Activated naive CD4-positive, alpha-beta T cell treated with anti-CD3 and anti-CD28 coated beads, Interleukin-2, amount 50 U/mL, for 72 hours (primary cell): Measurements from ENCODE around the gene SYCP2L. TPM values are rescaled to one million over a fixed set of nuclear protein-coding genes. Genes with fewer than 3 reads are reported as not detected.
"Not testable (repeated sequence)": the region's sequence is repeated elsewhere in the genome, so short reads cannot be mapped to it uniquely, and the experiment has no call there.

Experiments used
- ATAC-seq, 2 donors: fragments of 150-1000 bp; cut with Tn5 transposase; 2 replicates each; pipeline ENCODE4 v1.10.0; 2021; ENCODE audit warnings: mild to moderate bottlenecking in 2 of 2, moderate library complexity in 2 of 2
- DNase-seq, 2 donors: peaks; one replicate each; pipeline ENCODE4 v3.0.0; 2021 to 2022; ENCODE audit warnings: low spot score in 2 of 2
- H3K27ac Mint-ChIP-seq, 2 donors: one replicate each; pipeline ENCODE4 v1.8.0; 2022; ENCODE audit warnings: mild to moderate bottlenecking in 2 of 2, mixed read lengths in 2 of 2
- H3K36me3 Mint-ChIP-seq, 2 donors: one replicate each; pipeline ENCODE4 v1.8.0; 2022; ENCODE audit warnings: mixed read lengths in 2 of 2
- H3K9me3 Mint-ChIP-seq, 2 donors: one replicate each; pipeline ENCODE4 v1.8.0; 2022; ENCODE audit warnings: mixed read lengths in 2 of 2
- total RNA-seq, 2 donors: library from RNA; stranded (reverse); gene quantifications; one replicate each; pipeline ENCODE4 v1.2.3, GENCODE V29; 2022

SYCP2L gene
- total RNA-seq: under 1 TPM; 0.39 to 0.71 TPM

- H3K27ac Mint-ChIP-seq: no peak within 1 kb of the TSS
- H3K9me3 Mint-ChIP-seq: no peaks in the 10 kb centered on the region
- DNase-seq: peak in 1 of 2 donors; percentile 53
- H3K36me3 Mint-ChIP-seq: peaks cover 0 to 6% of the 10 kb centered on the region in 2 donors
- peak in 1 of 2 donors; percentile 81 for ATAC-seq
Measured at GRCh38 chr6:10886691-10887502, at the start of gene SYCP2L. TSS of gene SYCP2L (plus strand) at chr6:10887052. CDS start at chr6:10887127, 75 bp downstream.

- peaks cover 7 to 30% of the 10 kb centered on the region in 2 donors for H3K36me3 Mint-ChIP-seq
- H3K27ac Mint-ChIP-seq: peak overlapping the region; percentile 84 to 86
- DNase-seq (peak in 1 of 2 donors; percentile 24), ATAC-seq (peak in 1 of 2 donors; percentile 13)
- peaks cover 0 to 6% of the 10 kb centered on the region in 2 donors for H3K9me3 Mint-ChIP-seq
Measured at GRCh38 chr6:10837622-10837994, 49.2 kb upstream of the SYCP2L start.

- Mint-ChIP-seq H3K9me3 (peaks cover 0 to 6% of the 10 kb centered on the region in 2 donors), H3K27ac (peak within 1 kb of the TSS; percentile 84 to 99), H3K36me3 (peaks cover 7 to 30% of the 10 kb centered on the region in 2 donors)
- ATAC-seq: peak; percentile 83 to 88
- DNase-seq: peak; percentile 84 to 90
Measured at GRCh38 chr6:10837995-10838793, 48.7 kb upstream of the SYCP2L start, which contains the start of gene MAK. TSS of gene MAK (minus strand) at chr6:10838539. CDS start at chr6:10830648, 7,891 bp downstream.

GRCh38 chr6:10838794-10839333 lies 48.0 kb upstream of the SYCP2L start:
- DNase-seq (peak in 1 of 2 donors; percentile 22), ATAC-seq (peak; percentile 74 to 87)
- Mint-ChIP-seq H3K36me3 (peaks cover 7 to 36% of the 10 kb centered on the region in 2 donors), H3K27ac (peak overlapping the region; percentile 84 to 99), H3K9me3 (peaks cover 4 to 11% of the 10 kb centered on the region in 2 donors)

GRCh38 chr6:10843554-10843953 lies 43.3 kb upstream of the SYCP2L start:
- H3K27ac Mint-ChIP-seq: no peak overlapping the region

GRCh38 chr6:10847684-10848083 lies 39.2 kb upstream of the SYCP2L start:
- no peak for ATAC-seq
- Mint-ChIP-seq H3K9me3 (peaks cover 4 to 5% of the 10 kb centered on the region in 2 donors), H3K27ac (no peak overlapping the region), H3K36me3 (peaks cover 5 to 6% of the 10 kb centered on the region in 2 donors)
- DNase-seq: no peak

More at GRCh38 chr6:10843554-10843953, 43.3 kb upstream of the SYCP2L start:
- Mint-ChIP-seq H3K9me3 (peaks cover 4 to 5% of the 10 kb centered on the region in 2 donors), H3K36me3 (peaks cover 0 to 11% of the 10 kb centered on the region in 2 donors)
- ATAC-seq: no peak
- DNase-seq: no peak

GRCh38 chr6:10849901-10850300 lies 37.0 kb upstream of the SYCP2L start:
- ATAC-seq: no peak
- peaks cover 0 to 6% of the 10 kb centered on the region in 2 donors for H3K9me3 Mint-ChIP-seq
- no peak overlapping the region for H3K27ac Mint-ChIP-seq
- DNase-seq: no peak
- peaks cover 12 to 14% of the 10 kb centered on the region in 2 donors for H3K36me3 Mint-ChIP-seq

GRCh38 chr6:10850728-10851127 lies 36.1 kb upstream of the SYCP2L start:
- no peak for DNase-seq
- Mint-ChIP-seq H3K36me3 (peaks cover 12 to 14% of the 10 kb centered on the region in 2 donors), H3K9me3 (peaks cover 0 to 6% of the 10 kb centered on the region in 2 donors), H3K27ac (no peak overlapping the region)
- no peak for ATAC-seq

- Mint-ChIP-seq H3K27ac (no peak overlapping the region), H3K9me3 (peaks cover 0 to 6% of the 10 kb centered on the region in 2 donors), H3K36me3 (peaks cover 12 to 14% of the 10 kb centered on the region in 2 donors)
- no peak for DNase-seq
- no peak for ATAC-seq
Measured at GRCh38 chr6:10852361-10852960, 34.4 kb upstream of the SYCP2L start.

- not testable (repeated sequence) for DNase-seq, H3K9me3 Mint-ChIP-seq, ATAC-seq, H3K27ac Mint-ChIP-seq
- H3K36me3 Mint-ChIP-seq: peaks cover 12 to 14% of the 10 kb centered on the region in 2 donors
Measured at GRCh38 chr6:10853849-10854300, 33.0 kb upstream of the SYCP2L start.

- ATAC-seq (no peak), DNase-seq (no peak)
- Mint-ChIP-seq H3K9me3 (peaks cover 0 to 6% of the 10 kb centered on the region in 2 donors), H3K27ac (no peak overlapping the region), H3K36me3 (peaks cover 12 to 14% of the 10 kb centered on the region in 2 donors)
Measured at GRCh38 chr6:10854922-10855632, 31.8 kb upstream of the SYCP2L start.

GRCh38 chr6:10857259-10857658 lies 29.6 kb upstream of the SYCP2L start:
- ATAC-seq (no peak), DNase-seq (no peak)
- peaks cover 0 to 6% of the 10 kb centered on the region in 2 donors for H3K9me3 Mint-ChIP-seq
- no peak overlapping the region for H3K27ac Mint-ChIP-seq
- H3K36me3 Mint-ChIP-seq: peaks cover 11 to 14% of the 10 kb centered on the region in 2 donors

GRCh38 chr6:10861086-10861485 lies 25.8 kb upstream of the SYCP2L start:
- ATAC-seq: no peak

GRCh38 chr6:10862361-10862760 lies 24.5 kb upstream of the SYCP2L start:
- H3K27ac Mint-ChIP-seq: no peak overlapping the region
- ATAC-seq: no peak

More at GRCh38 chr6:10861086-10861485, 25.8 kb upstream of the SYCP2L start:
- DNase-seq: no peak
- no peaks in the 10 kb centered on the region for H3K36me3 Mint-ChIP-seq
- no peaks in the 10 kb centered on the region for H3K9me3 Mint-ChIP-seq
- no peak overlapping the region for H3K27ac Mint-ChIP-seq

GRCh38 chr6:10863031-10863430 lies 23.8 kb upstream of the SYCP2L start:
- not testable (repeated sequence) for DNase-seq, H3K9me3 Mint-ChIP-seq, H3K36me3 Mint-ChIP-seq, ATAC-seq, H3K27ac Mint-ChIP-seq

More at GRCh38 chr6:10862361-10862760, 24.5 kb upstream of the SYCP2L start:
- Mint-ChIP-seq H3K9me3 (no peaks in the 10 kb centered on the region), H3K36me3 (no peaks in the 10 kb centered on the region)
- DNase-seq: no peak
